Vagina (tissue), 2 donors: ENCODE results near the gene PTPN9. TPM values are rescaled to one million over a fixed set of nuclear protein-coding genes. Genes with fewer than 3 reads are reported as not detected.
"Not testable (repeated sequence)": the region's sequence is repeated elsewhere in the genome, so short reads cannot be mapped to it uniquely, and the experiment has no call there.

Experiments used
- DNase-seq, 2 donors: peaks; one replicate each; pipeline ENCODE4 v3.0.0-alpha.2; 2017; ENCODE audit errors: extremely low spot score in 2 of 2
- H3K27ac ChIP-seq: fragments of 200-600 bp; sonication (generic); one replicate; pipeline ENCODE4 v1.5.1; 2019
- H3K27me3 ChIP-seq: fragments of 200-600 bp; sonication (generic); one replicate; pipeline ENCODE4 v1.5.1; 2019
- H3K36me3 ChIP-seq, 2 donors: fragments of 200-600 bp; sonication (generic); one replicate each; pipeline ENCODE4 v1.5.1; 2017 to 2019
- H3K4me1 ChIP-seq: fragments of 200-600 bp; sonication (generic); one replicate; pipeline ENCODE4 v1.5.1; 2019
- H3K4me3 ChIP-seq, 2 donors: fragments of 200-600 bp; sonication (generic); 1 replicate in 1 of 2; 2 replicates in 1 of 2; pipeline ENCODE4 v1.5.1; 2016 to 2019
- H3K9me3 ChIP-seq: fragments of 200-600 bp; sonication (generic); one replicate; pipeline ENCODE4 v1.5.1; 2019
- POLR2A ChIP-seq, 2 donors: fragments of 450-650 bp; IDR thresholded peaks; one replicate each; pipeline ENCODE4 v1.6.1; 2017; ENCODE audit warnings: antibody characterized with exemption in 2 of 2, mild to moderate bottlenecking in 2 of 2, moderate library complexity in 2 of 2
- POLR2AphosphoS5 ChIP-seq, 2 donors: sonication (generic); formaldehyde crosslinking; IDR thresholded peaks; one replicate each; pipeline ENCODE4 v1.9.0; 2017; ENCODE audit warnings: antibody characterized with exemption in 2 of 2, mild to moderate bottlenecking in 2 of 2, low read depth in 1 of 2; ENCODE audit not compliant: insufficient read depth in 1 of 2
- intact Hi-C: fragments of 100-400 bp; cut with DNase I; formaldehyde crosslinking; loops from one replicate; pipeline ENCODE4 v1.15.1; 2023
- total RNA-seq: library from RNA; depleted of rRNA; stranded (reverse); fragments of >200 nt; gene quantifications from one replicate; pipeline ENCODE4 v1.2.3, GENCODE V29; 2016
- TF ChIP-seq, protein P1 (sequence below), 3 experiments: fragments of 450-650 bp in 2 of 3; fragments of 200-600 bp in 1 of 3; sonication (generic) in 1 of 3; IDR thresholded peaks; one replicate each; pipeline ENCODE4 v1.5.1; 2017 to 2019; ENCODE audit warnings: antibody characterized with exemption in 3 of 3, mild to moderate bottlenecking in 2 of 3, moderate library complexity in 2 of 3

The PTPN9 gene
- total RNA-seq, 1 donor from 2014 or later, result 18.2 TPM

DNA sequence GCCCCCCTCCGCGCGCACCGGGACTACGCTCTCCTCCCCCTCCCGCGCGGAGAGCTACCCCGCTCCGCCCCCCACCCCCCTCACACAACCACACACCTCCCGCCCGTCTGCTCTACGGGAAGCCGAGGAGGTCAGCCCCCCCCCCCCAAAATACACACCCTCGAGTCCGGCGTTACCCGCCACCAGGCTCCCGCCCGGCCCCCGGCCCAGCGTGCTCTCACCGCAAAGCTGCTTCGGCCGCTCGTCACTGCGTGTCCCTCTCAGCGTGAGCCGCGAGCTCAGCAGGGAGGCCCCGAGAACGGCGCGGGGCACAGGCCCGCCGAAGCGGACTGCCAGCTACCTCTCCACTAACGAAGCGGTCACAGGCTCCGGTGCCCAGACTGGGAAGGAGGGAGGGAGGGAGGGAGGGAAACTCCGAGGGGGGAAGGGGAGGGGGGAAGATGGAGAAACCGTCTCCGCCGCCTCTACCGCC, 127.9 kb downstream of the PTPN9 start:
- Histone ChIP-seq H3K27ac (peak overlapping the region; percentile 99), H3K9me3 (no peaks in the 10 kb centered on the region), H3K4me3 (peak overlapping the region; percentile 74 to 94), H3K27me3 (no peaks in the 10 kb centered on the region), H3K4me1 (peaks cover 32% of the 10 kb centered on the region), H3K36me3 (no peaks in the 10 kb centered on the region)
- peak in 1 of 2 donors; percentile 32 for TF ChIP-seq POLR2A (IDR thresholded peaks at IDR 0.05)
- no peak for TF ChIP-seq POLR2AphosphoS5 (IDR thresholded peaks at IDR 0.05; ENCODE audit: insufficient read depth in 1 of 2, low read depth in 1 of 2)
- intact Hi-C loops, result loop anchor here (5.0 to 10.0 kb wide), 3 partner anchors 124 to 204 kb away; partner anchors contain the start of genes PTPN9 and SNUPN
- DNase-seq, result no peak

- intact Hi-C loops, result loop anchor here (5.0 to 10.0 kb wide), 3 partner anchors 124 to 204 kb away; partner anchors contain the start of genes PTPN9 and SNUPN
- Histone ChIP-seq H3K4me3 (peak overlapping the region; percentile 74 to 94), H3K4me1 (peaks cover 32% of the 10 kb centered on the region), H3K27ac (peak overlapping the region; percentile 99), H3K27me3 (no peaks in the 10 kb centered on the region), H3K36me3 (no peaks in the 10 kb centered on the region), H3K9me3 (no peaks in the 10 kb centered on the region)
- DNase-seq, result peak; percentile 98 to 99
- TF ChIP-seq POLR2A (IDR thresholded peaks at IDR 0.05) (no peak), POLR2AphosphoS5 (IDR thresholded peaks at IDR 0.05; ENCODE audit: insufficient read depth in 1 of 2, low read depth in 1 of 2) (peak in 1 of 2 donors; percentile 70)
- TF ChIP-seq, protein P1, sequence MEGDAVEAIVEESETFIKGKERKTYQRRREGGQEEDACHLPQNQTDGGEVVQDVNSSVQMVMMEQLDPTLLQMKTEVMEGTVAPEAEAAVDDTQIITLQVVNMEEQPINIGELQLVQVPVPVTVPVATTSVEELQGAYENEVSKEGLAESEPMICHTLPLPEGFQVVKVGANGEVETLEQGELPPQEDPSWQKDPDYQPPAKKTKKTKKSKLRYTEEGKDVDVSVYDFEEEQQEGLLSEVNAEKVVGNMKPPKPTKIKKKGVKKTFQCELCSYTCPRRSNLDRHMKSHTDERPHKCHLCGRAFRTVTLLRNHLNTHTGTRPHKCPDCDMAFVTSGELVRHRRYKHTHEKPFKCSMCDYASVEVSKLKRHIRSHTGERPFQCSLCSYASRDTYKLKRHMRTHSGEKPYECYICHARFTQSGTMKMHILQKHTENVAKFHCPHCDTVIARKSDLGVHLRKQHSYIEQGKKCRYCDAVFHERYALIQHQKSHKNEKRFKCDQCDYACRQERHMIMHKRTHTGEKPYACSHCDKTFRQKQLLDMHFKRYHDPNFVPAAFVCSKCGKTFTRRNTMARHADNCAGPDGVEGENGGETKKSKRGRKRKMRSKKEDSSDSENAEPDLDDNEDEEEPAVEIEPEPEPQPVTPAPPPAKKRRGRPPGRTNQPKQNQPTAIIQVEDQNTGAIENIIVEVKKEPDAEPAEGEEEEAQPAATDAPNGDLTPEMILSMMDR (IDR thresholded peaks at IDR 0.05), result no peak
Observed at GRCh38 chr15:75450307-75451201, 128.6 kb downstream of the PTPN9 start.

DNA sequence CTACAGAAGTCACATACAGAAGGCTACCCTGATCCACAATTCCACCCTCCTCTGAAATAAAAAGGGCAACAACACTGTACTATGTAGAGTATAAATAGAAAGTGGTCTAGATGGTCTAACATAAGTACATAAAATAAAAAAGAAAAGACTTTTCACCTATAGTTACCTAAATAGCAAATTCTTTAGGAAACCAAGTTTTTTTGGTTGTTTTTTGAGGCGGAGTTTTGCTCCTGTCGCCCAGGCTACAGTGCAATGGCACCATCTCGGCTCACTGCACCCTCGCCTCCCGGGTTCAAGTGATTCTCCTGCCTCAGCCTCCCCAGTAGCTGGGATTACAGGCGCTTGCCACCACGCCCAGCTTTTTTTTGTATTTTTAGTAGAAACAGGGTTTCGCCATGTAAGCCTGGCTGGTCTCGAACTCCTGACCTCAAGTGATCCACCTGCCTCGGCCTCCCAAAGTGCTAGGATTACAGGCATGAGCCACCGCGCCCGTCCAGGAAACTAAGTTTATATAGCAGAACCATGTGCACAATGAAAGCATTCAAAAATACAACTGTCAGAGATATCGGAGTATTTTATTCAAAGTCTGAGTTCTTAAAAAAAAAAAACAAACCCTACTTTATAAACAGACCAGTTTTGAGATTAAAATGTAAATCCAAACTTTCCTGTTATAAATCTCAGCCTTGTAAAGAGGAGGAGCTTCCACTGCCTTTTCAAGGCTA, 129.4 kb downstream of the PTPN9 start:
- no peak for DNase-seq
- intact Hi-C loops, result loop anchor here (5.0 to 10.0 kb wide), 3 partner anchors 125 to 205 kb away; partner anchors contain the start of genes PTPN9 and SNUPN
- no peaks in the 10 kb centered on the region for H3K27me3 ChIP-seq
- TF ChIP-seq, protein P1 (IDR thresholded peaks at IDR 0.05), result no peak
- no peak for TF ChIP-seq POLR2AphosphoS5 (IDR thresholded peaks at IDR 0.05; ENCODE audit: insufficient read depth in 1 of 2, low read depth in 1 of 2)
- no peak for TF ChIP-seq POLR2A (IDR thresholded peaks at IDR 0.05)
- H3K9me3 ChIP-seq, result no peaks in the 10 kb centered on the region
- peak overlapping the region; percentile 99 for H3K27ac ChIP-seq
- peak overlapping the region; percentile 74 to 94 for H3K4me3 ChIP-seq
- peaks cover 32% of the 10 kb centered on the region for H3K4me1 ChIP-seq
- H3K36me3 ChIP-seq, result no peaks in the 10 kb centered on the region

DNA sequence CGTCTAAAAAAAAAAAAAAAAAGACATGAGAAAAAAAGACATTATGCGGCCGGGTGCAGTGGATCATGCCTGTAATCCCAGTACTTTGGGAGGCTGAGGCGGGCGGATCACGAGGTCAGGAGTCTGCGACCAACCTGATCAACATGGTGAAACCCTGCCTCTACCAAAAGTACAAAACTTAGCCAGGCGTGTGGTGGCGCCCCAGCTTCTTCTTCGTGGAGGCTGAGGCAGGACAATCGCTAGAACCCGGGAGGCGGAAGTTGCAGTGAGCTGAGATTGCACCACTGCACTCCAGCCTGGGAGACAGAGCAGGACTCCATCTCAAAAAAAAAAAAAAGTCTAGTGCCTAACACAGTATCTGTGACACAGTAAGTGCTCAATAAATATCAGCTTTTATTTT, 130.9 kb downstream of the PTPN9 start:
- H3K27me3 ChIP-seq, H3K4me3 ChIP-seq, DNase-seq, H3K27ac ChIP-seq, intact Hi-C loops, H3K9me3 ChIP-seq, H3K36me3 ChIP-seq: not testable (repeated sequence)
- H3K4me1 ChIP-seq, result peaks cover 38% of the 10 kb centered on the region

DNA sequence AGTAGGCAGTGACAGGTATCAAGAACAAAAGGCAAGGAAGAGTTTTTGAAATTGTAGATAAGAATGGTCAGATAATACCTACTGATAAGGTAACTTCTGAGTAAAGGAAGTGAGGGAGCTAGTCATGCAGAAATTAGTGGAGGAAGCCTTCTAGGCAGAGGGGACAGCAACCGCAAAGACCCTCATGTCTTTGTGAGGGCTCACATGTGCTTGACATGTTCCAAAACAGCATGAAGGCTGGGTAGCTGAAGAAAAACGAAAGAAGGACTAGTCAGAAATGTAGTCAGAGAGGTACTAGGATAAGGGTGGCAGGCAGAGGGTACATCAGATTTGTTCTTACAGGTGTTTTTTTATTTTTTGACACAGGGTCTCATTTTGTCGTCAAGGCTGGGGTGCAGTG, 133.0 kb downstream of the PTPN9 start:
- intact Hi-C loops, result no loop called here
- H3K4me1 ChIP-seq, result peaks cover 33% of the 10 kb centered on the region

DNA sequence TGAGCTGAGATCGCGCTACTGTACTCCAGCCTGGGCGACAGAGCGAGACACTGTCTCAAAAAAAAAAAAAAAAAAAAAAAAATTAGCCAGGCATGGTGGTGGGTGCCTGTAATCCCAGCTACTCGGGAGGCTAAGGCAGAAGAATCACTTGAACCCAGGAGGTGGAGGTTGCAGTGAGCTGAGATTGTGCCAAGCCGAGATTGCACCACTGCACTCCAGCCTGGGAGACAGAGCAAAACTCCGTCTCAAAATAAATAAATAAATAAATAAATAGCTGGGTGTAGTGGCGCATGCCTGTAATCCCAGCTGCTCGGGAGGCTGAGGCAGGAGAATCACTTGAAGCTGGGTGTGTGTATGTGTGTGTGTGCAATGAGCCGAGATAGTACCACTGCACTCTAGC, 133.8 kb downstream of the PTPN9 start:
- H3K27me3 ChIP-seq, H3K9me3 ChIP-seq, H3K4me3 ChIP-seq, H3K27ac ChIP-seq, intact Hi-C loops, H3K36me3 ChIP-seq, DNase-seq: not testable (repeated sequence)
- peaks cover 33% of the 10 kb centered on the region for H3K4me1 ChIP-seq

More for the DNA sequence above, 133.0 kb downstream of the PTPN9 start:
- Histone ChIP-seq H3K27me3 (no peaks in the 10 kb centered on the region), H3K36me3 (no peaks in the 10 kb centered on the region), H3K27ac (no peak overlapping the region), H3K4me3 (no peak overlapping the region), H3K9me3 (no peaks in the 10 kb centered on the region)
- TF ChIP-seq, protein P1 (IDR thresholded peaks at IDR 0.05), result no peak
- no peak for TF ChIP-seq POLR2A (IDR thresholded peaks at IDR 0.05)
- no peak for TF ChIP-seq POLR2AphosphoS5 (IDR thresholded peaks at IDR 0.05; ENCODE audit: insufficient read depth in 1 of 2, low read depth in 1 of 2)
- no peak for DNase-seq

DNA sequence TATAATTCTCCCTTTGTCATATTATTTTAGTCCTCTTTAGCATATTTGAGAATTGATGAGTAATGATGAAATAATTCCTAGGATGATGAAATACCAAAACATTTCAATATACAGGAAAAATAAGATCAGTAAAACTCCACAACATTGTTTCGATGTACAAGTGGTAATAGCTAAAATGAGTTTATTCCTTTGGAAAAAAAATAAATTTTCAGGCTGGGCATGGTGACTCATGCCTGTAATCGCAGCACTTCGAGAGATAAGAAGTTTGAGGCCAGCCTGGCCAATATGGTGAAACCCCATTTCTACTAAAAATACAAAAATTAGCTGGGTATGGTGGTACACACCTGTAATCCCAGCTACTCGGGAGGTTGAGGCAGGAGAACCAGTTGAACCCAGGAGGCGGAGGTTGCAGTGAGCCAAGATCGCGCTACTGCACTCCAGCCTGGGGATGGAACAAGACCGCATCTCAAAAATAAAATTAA, 135.1 kb downstream of the PTPN9 start:
- intact Hi-C loops, H3K27me3 ChIP-seq, H3K4me3 ChIP-seq, DNase-seq, H3K27ac ChIP-seq, H3K9me3 ChIP-seq, H3K36me3 ChIP-seq: not testable (repeated sequence)
- peaks cover 22% of the 10 kb centered on the region for H3K4me1 ChIP-seq
